DOHH2 (cell line): Measurements from ENCODE around the gene SCAF8.
A peak's percentile ranks its signal among the peaks of the same experiment; 100 is the strongest.

Source experiments
- H3F3A ChIP-seq: fragments of 200-600 bp; sonication (generic), shearing (Covaris generic); 2 replicates; pipeline ENCODE4 v1.6.0; 2016; ENCODE audit warnings: antibody characterized with exemption, mild to moderate bottlenecking; ENCODE audit not compliant: control insufficient read depth, insufficient read depth
- H3K27ac ChIP-seq: fragments of 200-600 bp; sonication (generic); 2 replicates; pipeline ENCODE4 v1.5.1; 2014; ENCODE audit warnings: low read depth, mild to moderate bottlenecking, low read length, moderate library complexity
- H3K27me3 ChIP-seq: fragments of 200-600 bp; sonication (generic); 2 replicates; pipeline ENCODE4 v1.6.1; 2014; ENCODE audit warnings: mild to moderate bottlenecking, low read length, mixed read lengths; ENCODE audit not compliant: control insufficient read depth
- H3K36me3 ChIP-seq: fragments of 200-600 bp; sonication (generic); 2 replicates; pipeline ENCODE4 v1.6.1; 2014; ENCODE audit warnings: mild to moderate bottlenecking, low read length, moderate library complexity, mixed read lengths; ENCODE audit not compliant: control insufficient read depth
- H3K4me1 ChIP-seq: fragments of 200-600 bp; sonication (generic); 2 replicates; pipeline ENCODE4 v1.6.1; 2014; ENCODE audit warnings: mild to moderate bottlenecking, low read length, mixed read lengths; ENCODE audit not compliant: control insufficient read depth
- H3K4me2 ChIP-seq: fragments of 200-600 bp; sonication (generic); 2 replicates; pipeline ENCODE4 v1.6.0; 2014; ENCODE audit warnings: mild to moderate bottlenecking, low read length, moderate library complexity
- H3K4me3 ChIP-seq: fragments of 200-600 bp; sonication (generic); 2 replicates; pipeline ENCODE4 v1.5.1; 2014; ENCODE audit warnings: mild to moderate bottlenecking, low read length, mixed read lengths
- H3K79me2 ChIP-seq: fragments of 200-600 bp; sonication (generic); 2 replicates; pipeline ENCODE4 v1.6.1; 2014; ENCODE audit warnings: mild to moderate bottlenecking, low read length, mixed read lengths; ENCODE audit not compliant: control insufficient read depth
- H3K9me2 ChIP-seq: fragments of 200-600 bp; sonication (generic); replicated peaks from 2 replicates; pipeline ENCODE4 v1.6.1; 2014; ENCODE audit warnings: mild to moderate bottlenecking, low read length, mixed read lengths; ENCODE audit not compliant: control insufficient read depth
- H3K9me3 ChIP-seq: fragments of 200-600 bp; sonication (generic); 2 replicates; pipeline ENCODE4 v1.6.1; 2014; ENCODE audit warnings: antibody characterized with exemption, low read length, mixed read lengths; ENCODE audit not compliant: control insufficient read depth, insufficient read depth
- H4K20me1 ChIP-seq: fragments of 200-600 bp; sonication (generic); 2 replicates; pipeline ENCODE4 v1.6.0; 2014; ENCODE audit warnings: low read depth, mild to moderate bottlenecking, antibody characterized with exemption, low read length, moderate library complexity; ENCODE audit not compliant: control insufficient read depth, insufficient read depth
- CTCF ChIP-seq: fragments of 200-600 bp; sonication (generic); IDR thresholded peaks from one replicate; pipeline ENCODE4 v1.5.1; 2014; ENCODE audit warnings: antibody characterized with exemption, mild to moderate bottlenecking, low read depth, low read length; ENCODE audit not compliant: poor library complexity, severe bottlenecking
- EZH2phosphoT487 ChIP-seq: fragments of 200-600 bp; sonication (generic); IDR thresholded peaks from 2 replicates; pipeline ENCODE4 v1.6.1; 2017; ENCODE audit warnings: borderline replicate concordance, mild to moderate bottlenecking, antibody characterized with exemption, low read length, moderate library complexity, mixed read lengths

SCAF8 gene

GRCh38 chr6:154733183-154733625 is at the start of gene SCAF8:
SCAF8 (plus strand) TSS chr6:154733416; CDS start chr6:154733901, 485 bp downstream.
- Histone ChIP-seq H3K9me2 (no peaks in the 10 kb centered on the region), H3K36me3 (peaks cover 34% of the 10 kb centered on the region), H3K79me2 (peaks cover 47% of the 10 kb centered on the region), H3K4me1 (peaks cover 46% of the 10 kb centered on the region), H3F3A (no peaks in the 10 kb centered on the region; the same call in 1 of the 2 replicates), H3K9me3 (no peaks in the 10 kb centered on the region), H3K27ac (peak within 1 kb of the TSS; percentile 72), H3K27me3 (no peaks in the 10 kb centered on the region), H4K20me1 (peaks cover 5% of the 10 kb centered on the region; the same call in 1 of the 2 replicates), H3K4me3 (peak within 1 kb of the TSS; percentile 87), H3K4me2 (peak within 1 kb of the TSS; percentile 93)
- TF ChIP-seq CTCF, result peak; percentile 62
- TF ChIP-seq EZH2phosphoT487, result no peak

- peak overlapping the region; percentile 54 for H3K4me3 ChIP-seq
- TF ChIP-seq EZH2phosphoT487 (no peak), CTCF (no peak)
- no peaks in the 10 kb centered on the region for H3K79me2 ChIP-seq
- peaks cover 42% of the 10 kb centered on the region for H3K4me1 ChIP-seq
- peaks cover 10% of the 10 kb centered on the region for H3F3A ChIP-seq
- H3K4me2 ChIP-seq, result peak overlapping the region; percentile 67
- H3K27ac ChIP-seq, result peak overlapping the region; percentile 74
- H3K9me2 ChIP-seq, result no peaks in the 10 kb centered on the region
- H3K9me3 ChIP-seq, result no peaks in the 10 kb centered on the region
- H4K20me1 ChIP-seq, result no peaks in the 10 kb centered on the region
- no peaks in the 10 kb centered on the region for H3K27me3 ChIP-seq
- no peaks in the 10 kb centered on the region for H3K36me3 ChIP-seq
Observed at GRCh38 chr6:154683756-154684523, 49.3 kb upstream of the SCAF8 start.

GRCh38 chr6:154686162-154686561 is 47.1 kb upstream of the SCAF8 start:
- no peaks in the 10 kb centered on the region for H4K20me1 ChIP-seq
- peaks cover 51% of the 10 kb centered on the region for H3K4me1 ChIP-seq
- no peaks in the 10 kb centered on the region for H3K79me2 ChIP-seq
- H3K4me2 ChIP-seq, result peak overlapping the region; percentile 63
- H3F3A ChIP-seq, result peaks cover 10% of the 10 kb centered on the region
- peak overlapping the region; percentile 32; the same call in 1 of the 2 replicates for H3K27ac ChIP-seq
- no peaks in the 10 kb centered on the region for H3K27me3 ChIP-seq
- no peaks in the 10 kb centered on the region for H3K9me2 ChIP-seq
- no peaks in the 10 kb centered on the region for H3K9me3 ChIP-seq
- TF ChIP-seq EZH2phosphoT487, result no peak
- H3K4me3 ChIP-seq, result peak overlapping the region; percentile 44
- H3K36me3 ChIP-seq, result no peaks in the 10 kb centered on the region
